NCI-H446 treated with DMSO at 0.1 percent for 48 hours (cell line): ENCODE results near the gene MMP10.

Experiments used
- DNase-seq: peaks from one replicate; lab custom pipeline; 2025; lab: John Stamatoyannopoulos, UW

Gene MMP10

GRCh38 chr11:102780491-102780918 lies at the start of gene MMP10:
MMP10 (minus strand) TSS chr11:102780628; CDS start chr11:102780591, 37 bp downstream.
- no peak for DNase-seq

GRCh38 chr11:102829316-102830000 lies 49.0 kb upstream of the MMP10 start:
- no peak for DNase-seq

GRCh38 chr11:102824556-102824955 lies 44.1 kb upstream of the MMP10 start:
- no peak for DNase-seq

DNA sequence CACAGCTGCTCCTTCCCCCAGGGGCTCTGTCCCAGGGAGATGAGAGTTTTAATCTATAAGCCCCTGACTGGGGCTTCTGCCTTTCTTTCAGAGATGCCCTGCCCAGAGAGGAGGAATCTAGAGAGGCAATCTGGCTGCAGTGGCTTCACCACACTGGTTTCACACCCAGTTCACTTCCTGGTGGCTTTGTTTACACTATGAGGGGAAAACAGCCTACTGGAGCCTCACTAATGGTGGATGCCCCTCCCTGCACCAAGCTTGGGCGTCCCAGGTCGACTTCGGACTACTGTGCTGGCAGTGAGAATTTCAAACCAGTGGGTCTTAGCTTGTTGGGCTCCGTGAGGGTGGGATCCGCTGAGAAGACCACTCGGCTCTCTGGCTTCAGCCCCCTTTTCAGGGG lies 39.1 kb upstream of the MMP10 start:
- DNase-seq = no peak

DNA sequence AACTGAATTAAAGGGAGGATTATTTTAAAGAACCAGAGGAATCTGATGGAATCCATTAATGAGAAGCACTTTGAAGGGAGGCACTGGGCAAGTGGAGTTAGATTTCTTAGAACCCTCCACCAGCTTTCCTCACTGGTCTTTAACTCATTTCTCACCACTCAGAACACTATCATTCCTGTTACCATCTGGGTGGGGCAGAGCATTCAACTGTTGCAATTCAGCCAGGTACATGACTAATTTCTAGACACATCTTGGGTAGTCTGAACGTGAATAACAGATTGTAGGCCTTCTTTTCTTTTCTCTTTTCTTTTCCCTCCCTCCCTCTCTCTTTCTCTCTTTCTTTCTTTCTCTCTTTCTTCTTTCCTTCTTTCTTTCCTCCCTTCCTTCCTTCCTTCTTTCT lies 33.1 kb upstream of the MMP10 start:
- no peak for DNase-seq

GRCh38 chr11:102812188-102812587 lies 31.8 kb upstream of the MMP10 start:
- DNase-seq = no peak

GRCh38 chr11:102810950-102811660 lies 30.7 kb upstream of the MMP10 start:
- no peak for DNase-seq

- DNase-seq = no peak
Measured at GRCh38 chr11:102809971-102810370, 29.5 kb upstream of the MMP10 start.

DNA sequence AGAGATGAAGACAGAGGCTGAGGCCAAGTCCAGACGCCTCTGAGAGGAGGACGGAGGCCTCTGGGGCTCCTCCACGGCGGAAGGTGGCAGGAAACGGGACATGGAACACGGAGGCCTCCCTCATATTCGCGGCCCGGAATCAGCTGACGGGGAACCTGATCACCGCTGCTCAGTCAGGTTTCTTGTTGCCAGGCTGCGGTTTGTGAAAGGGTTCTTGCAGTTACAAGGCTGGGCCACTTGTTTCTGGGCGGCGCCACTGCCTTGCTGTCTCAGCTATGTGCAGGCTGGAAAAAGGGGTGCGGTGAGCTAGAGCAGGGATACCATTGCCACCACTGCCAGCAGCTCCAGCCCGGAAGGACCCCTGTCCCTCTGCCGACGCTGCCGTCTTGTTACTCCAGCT lies 27.5 kb upstream of the MMP10 start:
- DNase-seq = no peak

DNA sequence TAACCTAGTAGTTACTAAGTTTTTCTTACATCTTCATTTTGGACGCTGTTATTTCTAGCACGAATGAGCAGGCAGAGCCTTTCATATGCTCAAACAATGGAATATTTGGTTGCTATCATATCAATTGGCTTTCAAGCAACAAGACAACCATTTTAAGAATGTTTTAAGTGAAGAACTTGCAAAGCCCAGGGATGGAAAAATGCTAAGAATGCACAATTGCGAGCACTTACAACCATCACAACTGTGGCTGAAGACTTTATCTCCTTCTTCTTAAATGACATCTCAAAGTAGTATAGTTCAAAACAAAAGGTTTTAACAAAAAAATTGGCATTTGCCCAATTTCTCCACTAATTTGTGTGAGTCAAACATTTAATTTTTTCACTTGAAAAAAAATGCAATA lies 25.9 kb upstream of the MMP10 start:
- DNase-seq = no peak

- DNase-seq = no peak
Measured at GRCh38 chr11:102802341-102802740, 21.9 kb upstream of the MMP10 start.

- no peak for DNase-seq
Measured at GRCh38 chr11:102800767-102801166, 20.3 kb upstream of the MMP10 start.

- DNase-seq = no peak
Measured at GRCh38 chr11:102799681-102800340, 19.4 kb upstream of the MMP10 start.

- DNase-seq = no peak
Measured at GRCh38 chr11:102798012-102798746, 17.8 kb upstream of the MMP10 start, which contains the start of gene MMP1. MMP1 (minus strand) TSS chr11:102798160; CDS start chr11:102798092, 68 bp downstream.

- no peak for DNase-seq
Measured at GRCh38 chr11:102794382-102794781, 14.0 kb upstream of the MMP10 start.

GRCh38 chr11:102793677-102794290 lies 13.4 kb upstream of the MMP10 start:
- DNase-seq = no peak

DNA sequence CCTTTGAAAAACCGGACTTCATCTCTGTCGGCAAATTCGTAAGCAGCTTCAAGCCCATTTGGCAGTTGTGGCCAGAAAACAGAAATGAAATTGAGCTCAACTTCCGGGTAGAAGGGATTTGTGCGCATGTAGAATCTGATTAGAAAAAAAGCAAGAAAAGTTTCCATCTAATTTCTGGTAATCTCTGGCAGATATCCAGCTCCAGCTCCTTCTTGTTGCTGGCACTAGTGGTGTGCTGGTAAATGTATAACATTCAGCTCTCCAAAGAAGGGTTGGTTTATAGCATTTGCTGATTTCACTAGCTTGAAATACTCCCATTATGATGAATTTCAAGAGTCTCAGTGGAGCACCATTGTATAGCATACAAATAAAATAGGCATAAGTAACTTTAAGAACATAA lies 12.2 kb upstream of the MMP10 start:
- DNase-seq = no peak

DNA sequence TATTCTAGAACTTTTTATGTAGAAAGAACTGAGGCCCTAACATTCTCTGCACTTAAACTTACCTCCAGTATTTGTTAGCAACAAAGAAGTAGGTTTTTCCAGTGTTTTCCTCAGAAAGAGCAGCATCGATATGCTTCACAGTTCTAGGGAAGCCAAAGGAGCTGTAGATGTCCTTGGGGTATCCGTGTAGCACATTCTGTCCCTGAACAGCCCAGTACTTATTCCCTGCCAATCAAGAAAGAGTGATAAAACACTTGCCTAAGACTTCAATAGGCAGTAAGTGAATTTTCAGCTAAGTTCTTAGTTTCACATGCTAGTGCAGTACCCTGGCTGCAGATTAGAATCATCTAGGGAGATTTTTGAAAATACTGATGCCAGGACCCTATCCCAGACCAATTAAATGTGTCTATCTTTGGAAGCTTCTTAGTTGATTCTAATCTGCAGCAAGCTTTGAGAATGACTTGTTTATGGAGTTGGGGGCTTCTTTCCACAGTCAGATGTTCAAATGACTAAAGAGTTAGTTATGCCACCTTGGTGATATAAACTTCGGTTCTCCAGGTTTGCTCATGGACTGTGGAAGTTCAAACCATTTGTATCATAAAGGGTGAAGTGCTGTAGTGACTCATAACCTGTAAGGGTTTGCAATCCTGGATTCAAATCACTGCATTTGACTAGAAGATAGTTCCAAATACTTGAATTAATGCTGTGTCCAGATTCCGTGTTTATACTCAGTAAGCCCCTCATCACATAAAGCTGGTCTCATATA lies 11.0 kb upstream of the MMP10 start:
- no peak for DNase-seq

GRCh38 chr11:102788334-102788995 lies 8.0 kb upstream of the MMP10 start:
- DNase-seq = no peak

GRCh38 chr11:102784380-102784779 lies 4.0 kb upstream of the MMP10 start:
- no peak for DNase-seq

GRCh38 chr11:102783720-102784119 lies 3.3 kb upstream of the MMP10 start:
- DNase-seq = no peak
